Colonic mucosa (tissue), 4 donors: Measurements from ENCODE around the gene RBBP4. TPM values are rescaled to one million over a fixed set of nuclear protein-coding genes. Genes with fewer than 3 reads are reported as not detected.
"Not testable (repeated sequence)": the region's sequence is repeated elsewhere in the genome, so short reads cannot be mapped to it uniquely, and the experiment has no call there.

Experiments used
- DNase-seq: peaks from one replicate; pipeline ENCODE4 v3.0.0-alpha.2; 2020
- H3K27ac ChIP-seq: fragments of 200-600 bp; one replicate; pipeline ENCODE4 v1.8.0; 2021
- H3K27me3 ChIP-seq: fragments of 200-600 bp; one replicate; pipeline ENCODE4 v1.8.0; 2021
- H3K36me3 ChIP-seq: fragments of 200-600 bp; one replicate; pipeline ENCODE4 v1.8.0; 2021
- H3K4me1 ChIP-seq: fragments of 200-600 bp; one replicate; pipeline ENCODE4 v1.8.0; 2021; ENCODE audit warnings: mild to moderate bottlenecking
- H3K4me3 ChIP-seq: fragments of 200-600 bp; one replicate; pipeline ENCODE4 v1.8.0; 2021
- H3K9ac ChIP-seq, 2 donors: one replicate each; pipeline ENCODE4 v1.7.0; 2013; ENCODE audit warnings: control low read depth in 2 of 2, low read depth in 2 of 2, low read length in 2 of 2
- H3K9me3 ChIP-seq: fragments of 200-600 bp; one replicate; pipeline ENCODE4 v1.8.0; 2021
- CTCF ChIP-seq: fragments of 200-600 bp; IDR thresholded peaks from one replicate; pipeline ENCODE4 v1.8.0; 2022; ENCODE audit warnings: antibody characterized with exemption, mild to moderate bottlenecking
- intact Hi-C: fragments of 100-400 bp; cut with DNase I; formaldehyde crosslinking; loops from one replicate; pipeline ENCODE4 v1.14.1; 2022
- total RNA-seq, 2 donors: library from RNA; stranded (reverse); fragmentation: NEBNext Ultra II Directional in 1 of 2; extraction: Animal tissue kit (Norgen Biotek cat#: 25700) in 1 of 2; gene quantifications; one replicate each; pipeline ENCODE4 v1.2.1, GENCODE V29; 2021
- donor health status: healthy.
- donor health status: DM: no; HTN: no; CAD: no.
- donor health status: DM: no; HTN: no; CAD: no.

The RBBP4 gene
- total RNA-seq, 2 donors from 2014 or later: 155 to 171 TPM

GRCh38 chr1:32705516-32705915 lies 54.5 kb downstream of the RBBP4 start:
- intact Hi-C loops: loop anchor here (5.0 to 10.0 kb wide), 2 partner anchors 82 to 159 kb away; no protein-coding TSS in a partner anchor
- Histone ChIP-seq H3K36me3 (no peaks in the 10 kb centered on the region), H3K27me3 (no peaks in the 10 kb centered on the region), H3K27ac (no peak overlapping the region), H3K4me3 (no peak overlapping the region), H3K9me3 (no peaks in the 10 kb centered on the region), H3K9ac (no peak overlapping the region), H3K4me1 (peaks cover 9% of the 10 kb centered on the region)
- no peak for TF ChIP-seq CTCF
- no peak for DNase-seq

- no peaks in the 10 kb centered on the region for H3K36me3 ChIP-seq
- intact Hi-C loops: loop anchor here (5.0 to 10.0 kb wide), 2 partner anchors 81 to 158 kb away; no protein-coding TSS in a partner anchor
- H3K4me1 ChIP-seq: peaks cover 7% of the 10 kb centered on the region
- no peak for TF ChIP-seq CTCF
- no peak for DNase-seq
- H3K9me3 ChIP-seq: no peaks in the 10 kb centered on the region
- H3K27ac ChIP-seq: no peak overlapping the region
- H3K27me3 ChIP-seq: no peaks in the 10 kb centered on the region
- H3K4me3 ChIP-seq: no peak overlapping the region
- no peak overlapping the region for H3K9ac ChIP-seq
Measured at GRCh38 chr1:32706491-32706890, 55.5 kb downstream of the RBBP4 start.

- intact Hi-C loops: loop anchor here (5.0 to 10.0 kb wide), 2 partner anchors 78 to 156 kb away; no protein-coding TSS in a partner anchor
Measured at GRCh38 chr1:32709075-32709474, 58.1 kb downstream of the RBBP4 start.

GRCh38 chr1:32709476-32709875 lies 58.5 kb downstream of the RBBP4 start:
- no peaks in the 10 kb centered on the region for H3K4me1 ChIP-seq
- H3K9ac ChIP-seq: no peak overlapping the region
- TF ChIP-seq CTCF: no peak
- no peaks in the 10 kb centered on the region for H3K9me3 ChIP-seq
- no peaks in the 10 kb centered on the region for H3K36me3 ChIP-seq
- no peaks in the 10 kb centered on the region for H3K27me3 ChIP-seq
- DNase-seq: no peak
- intact Hi-C loops: loop anchor here (5.0 to 10.0 kb wide), 2 partner anchors 78 to 155 kb away; no protein-coding TSS in a partner anchor
- H3K4me3 ChIP-seq: no peak overlapping the region
- H3K27ac ChIP-seq: no peak overlapping the region

More at GRCh38 chr1:32709075-32709474, 58.1 kb downstream of the RBBP4 start:
- H3K9me3 ChIP-seq: no peaks in the 10 kb centered on the region
- H3K27ac ChIP-seq: no peak overlapping the region
- H3K4me3 ChIP-seq: no peak overlapping the region
- DNase-seq: no peak
- no peaks in the 10 kb centered on the region for H3K4me1 ChIP-seq
- no peak overlapping the region for H3K9ac ChIP-seq
- TF ChIP-seq CTCF: no peak
- H3K36me3 ChIP-seq: no peaks in the 10 kb centered on the region
- no peaks in the 10 kb centered on the region for H3K27me3 ChIP-seq

- H3K4me1 ChIP-seq, H3K27me3 ChIP-seq, H3K36me3 ChIP-seq, DNase-seq, H3K4me3 ChIP-seq, H3K9ac ChIP-seq, H3K9me3 ChIP-seq, intact Hi-C loops, H3K27ac ChIP-seq: not testable (repeated sequence)
Measured at GRCh38 chr1:32711221-32711620, 60.2 kb downstream of the RBBP4 start.

GRCh38 chr1:32713081-32713480 lies 62.1 kb downstream of the RBBP4 start:
- no peaks in the 10 kb centered on the region for H3K9me3 ChIP-seq
- H3K4me3 ChIP-seq: no peak overlapping the region
- TF ChIP-seq CTCF: no peak
- intact Hi-C loops: loop anchor here (2.0 kb wide), 1 partner anchor 62 kb away; no protein-coding TSS in a partner anchor
- H3K36me3 ChIP-seq: no peaks in the 10 kb centered on the region
- H3K27ac ChIP-seq: no peak overlapping the region
- DNase-seq: no peak
- H3K4me1 ChIP-seq: no peaks in the 10 kb centered on the region
- no peaks in the 10 kb centered on the region for H3K27me3 ChIP-seq
- no peak overlapping the region for H3K9ac ChIP-seq
